Left kidney (tissue), 8 donors: ENCODE data around the gene SKIDA1. TPM values are rescaled to one million over a fixed set of nuclear protein-coding genes. Genes with fewer than 3 reads are reported as not detected.
A peak's percentile ranks its signal among the peaks of the same experiment; 100 is the strongest.
"Not testable (repeated sequence)": the region's sequence is repeated elsewhere in the genome, so short reads cannot be mapped to it uniquely, and the experiment has no call there.

Experiments used
- DNase-seq: peaks from one replicate; pipeline ENCODE4 v3.0.0-alpha.2; 2013
- long read RNA-seq, 8 donors: transcript quantifications; one replicate each; lab custom pipeline, GENCODE V29; 2026
- polyA plus RNA-seq: library from polyadenylated mRNA; unstranded; fragments of 120-200 nt; gene quantifications from one replicate; pipeline ENCODE4 v1.2.1, GENCODE V29; 2013; ENCODE audit not compliant: insufficient read length

Gene SKIDA1
- polyA plus RNA-seq, result 12.2 TPM
- long read RNA-seq, donor 1, full-length matches to known transcripts, result 1 of 7 reads
- long read RNA-seq, donor 1, partial matches to known transcripts, result 6 of 7 reads
- long read RNA-seq, donor 1, other reads (novel, unspliced or antisense), result 0 of 7 reads
- long read RNA-seq, donor 2, result 0 reads
- long read RNA-seq, donor 3, partial matches to known transcripts, result 10 of 10 reads
- long read RNA-seq, donor 3, other reads (novel, unspliced or antisense), result 0 of 10 reads
- long read RNA-seq, donor 4, result 0 reads
- long read RNA-seq, donor 5, partial matches to known transcripts, result 134 of 140 reads
- long read RNA-seq, donor 5, other reads (novel, unspliced or antisense), result 6 of 140 reads
- long read RNA-seq, donor 6, partial matches to known transcripts, result 7 of 8 reads
- long read RNA-seq, donor 6, other reads (novel, unspliced or antisense), result 0 of 8 reads
- long read RNA-seq, donor 7, full-length matches to known transcripts, result 2 of 2 reads
- long read RNA-seq, donor 7, partial matches to known transcripts, result 0 of 2 reads
- long read RNA-seq, donor 7, other reads (novel, unspliced or antisense), result 0 of 2 reads
- long read RNA-seq, donor 8, result 0 reads

DNA sequence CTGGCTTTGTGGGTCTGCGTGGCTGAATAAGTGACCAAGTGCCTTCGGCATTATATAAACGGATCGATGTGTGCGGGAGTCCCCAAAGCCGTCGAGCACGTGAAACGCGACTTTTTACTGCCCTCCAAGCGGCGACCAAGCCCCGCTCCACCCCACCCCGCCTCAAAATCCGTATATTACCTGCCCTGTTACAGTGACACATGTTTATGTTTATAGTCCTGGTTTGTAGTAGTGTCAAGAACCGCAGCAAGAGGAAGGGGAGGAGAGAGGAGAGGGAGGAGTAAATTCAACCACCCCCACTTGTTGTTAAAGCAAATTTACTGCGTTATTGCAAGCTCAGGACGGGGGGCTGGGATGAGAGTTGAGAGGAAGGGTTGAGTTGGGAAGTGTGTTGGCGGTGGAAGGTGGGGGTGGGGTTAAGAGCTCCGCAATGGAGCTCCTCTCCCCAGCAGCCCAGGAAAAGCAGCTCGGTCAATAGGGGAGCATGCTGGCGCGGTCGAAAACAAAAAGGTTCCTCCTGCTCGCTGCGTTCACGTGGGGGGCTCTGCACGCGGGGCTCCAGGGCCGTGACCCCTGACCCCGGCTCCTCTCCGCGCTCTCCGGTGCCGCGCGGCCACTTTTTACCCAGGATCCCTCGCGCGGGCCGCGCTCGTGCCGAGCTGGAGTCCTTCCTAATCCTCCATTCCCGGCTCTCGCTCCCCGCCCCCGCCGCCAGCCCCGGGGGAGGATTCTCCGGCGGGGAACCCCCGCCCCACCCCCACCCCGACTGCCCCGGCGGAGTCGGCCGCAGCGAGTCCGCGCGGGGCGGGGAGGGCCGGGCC is at the start of gene SKIDA1:
Gene SKIDA1 (minus strand): TSS at position 316 of the 821 bp plus-strand sequence. CDS start 7,860 bp downstream, outside the sequence.
- peak; percentile 95 for DNase-seq

DNA sequence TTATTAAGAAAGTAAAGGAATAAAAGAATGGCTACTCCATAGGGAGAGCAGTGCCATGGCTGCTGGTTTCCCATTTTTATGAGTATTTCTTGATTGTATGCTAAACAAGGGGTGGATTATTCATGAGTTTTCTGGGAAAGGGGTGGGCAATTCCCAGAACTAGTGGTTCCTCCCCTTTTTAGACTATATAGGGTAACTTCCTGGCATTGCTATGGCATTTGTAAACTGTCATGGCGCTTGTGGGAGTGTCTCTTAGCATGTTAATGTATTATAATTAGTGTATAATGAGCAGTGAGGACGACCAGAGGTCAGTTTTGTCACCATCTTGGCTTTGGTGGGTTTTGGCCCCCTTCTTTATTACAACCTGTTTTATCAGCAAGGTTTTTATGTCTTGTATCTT is 49.0 kb upstream of the SKIDA1 start:
- DNase-seq, result not testable (repeated sequence)

DNA sequence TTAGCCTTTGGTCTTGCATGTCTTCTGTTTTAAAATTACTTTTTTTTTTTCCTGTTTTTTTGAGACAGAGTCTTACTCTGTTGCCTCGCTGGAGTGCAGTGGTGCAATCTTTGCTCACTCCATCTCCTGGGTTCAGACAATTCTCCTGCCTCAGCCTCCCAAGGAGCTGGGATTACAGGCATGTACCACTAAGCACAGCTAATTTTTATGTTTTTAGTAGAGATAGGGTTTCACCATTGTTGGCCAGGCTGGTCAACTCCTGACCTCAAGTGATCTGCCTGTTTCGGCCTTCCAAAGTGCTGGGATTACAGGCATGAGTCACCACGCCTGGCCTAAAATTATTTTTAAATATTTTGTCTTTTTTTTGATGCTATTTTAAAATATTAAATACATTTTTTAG is 47.1 kb upstream of the SKIDA1 start:
- no peak for DNase-seq

- DNase-seq, result no peak
These were observed 45.5 kb upstream of the SKIDA1 start for GRCh38 chr10:21570761-21571521.

DNA sequence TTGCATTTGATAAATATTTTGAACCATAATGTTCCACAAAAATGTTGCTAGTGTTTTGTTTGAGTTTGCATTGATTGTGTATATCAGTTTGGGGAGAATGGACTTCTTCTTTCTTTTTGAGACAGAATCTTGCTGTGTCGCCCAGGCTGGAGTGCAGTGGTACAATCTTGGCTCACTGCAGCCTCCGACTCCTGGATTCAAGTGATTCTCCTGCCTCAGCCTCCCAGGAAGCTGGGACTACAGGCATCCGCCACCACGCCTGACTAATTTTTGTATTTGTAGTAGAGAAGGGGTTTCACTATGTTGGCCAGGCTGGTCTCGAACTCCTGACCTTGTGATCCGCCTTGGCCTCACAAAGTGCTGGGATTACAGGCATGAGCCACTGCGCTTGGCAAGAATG is 33.5 kb upstream of the SKIDA1 start:
- not testable (repeated sequence) for DNase-seq

DNA sequence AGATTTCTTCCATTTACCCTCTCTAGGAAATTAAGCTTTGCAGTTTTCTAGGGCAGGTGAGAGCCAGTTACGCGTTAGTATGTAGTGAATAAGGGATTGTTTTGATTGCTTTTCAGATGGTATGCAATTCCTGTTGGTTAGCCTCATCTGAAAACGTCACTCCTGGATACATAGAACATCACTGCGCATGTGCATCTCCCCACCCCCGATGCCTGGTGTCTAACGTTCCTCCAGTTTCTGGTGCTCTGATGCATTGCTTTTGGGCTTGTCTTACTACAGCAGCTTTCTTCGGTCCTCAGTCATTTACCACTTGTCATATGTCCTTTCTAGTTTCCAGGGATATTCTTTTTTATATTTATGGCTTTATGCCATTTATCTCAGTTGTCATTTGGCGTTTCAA is 31.0 kb upstream of the SKIDA1 start:
- DNase-seq, result no peak

DNA sequence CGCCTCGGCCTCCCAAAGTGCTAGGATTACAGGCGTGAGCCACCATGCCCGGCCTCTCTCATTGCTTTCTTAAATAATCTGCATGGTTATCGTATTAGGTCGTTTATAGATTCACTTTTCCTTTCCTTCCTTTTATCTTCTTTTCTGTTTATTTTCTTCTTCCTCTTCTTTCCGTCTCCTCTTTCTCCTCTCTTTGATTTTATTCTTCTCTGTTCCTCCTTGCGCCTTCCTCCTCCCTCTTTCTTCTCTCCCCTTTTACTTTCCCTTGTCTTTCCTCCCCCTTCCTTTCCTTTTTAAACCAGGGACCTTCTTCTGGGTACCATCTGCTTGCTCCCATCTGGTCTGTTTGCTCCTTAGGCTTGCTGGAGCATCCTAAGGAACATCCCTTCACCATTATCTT is 27.2 kb upstream of the SKIDA1 start:
- DNase-seq, result no peak

DNA sequence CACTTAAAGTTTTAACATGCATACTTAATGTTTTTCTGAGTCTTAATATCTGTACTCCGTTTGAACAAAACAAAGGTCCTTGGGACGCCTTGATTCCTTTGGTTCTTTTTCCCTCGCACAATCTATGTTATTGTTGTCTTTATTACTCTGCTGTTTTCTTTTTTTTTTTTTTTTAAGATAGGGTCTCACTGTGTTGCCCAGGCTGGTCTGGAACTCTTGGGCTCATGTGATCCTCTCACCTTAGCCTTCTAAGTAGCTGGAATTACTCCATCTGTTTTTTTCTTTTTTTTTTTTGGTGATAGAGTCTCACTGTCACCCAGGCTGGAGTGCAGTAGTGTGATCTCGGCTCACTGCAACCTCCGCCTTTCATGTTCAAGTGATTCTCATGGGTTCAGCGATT is 21.8 kb upstream of the SKIDA1 start:
- DNase-seq, result no peak

GRCh38 chr10:21540701-21541100 is 15.2 kb upstream of the SKIDA1 start:
- not testable (repeated sequence) for DNase-seq

DNA sequence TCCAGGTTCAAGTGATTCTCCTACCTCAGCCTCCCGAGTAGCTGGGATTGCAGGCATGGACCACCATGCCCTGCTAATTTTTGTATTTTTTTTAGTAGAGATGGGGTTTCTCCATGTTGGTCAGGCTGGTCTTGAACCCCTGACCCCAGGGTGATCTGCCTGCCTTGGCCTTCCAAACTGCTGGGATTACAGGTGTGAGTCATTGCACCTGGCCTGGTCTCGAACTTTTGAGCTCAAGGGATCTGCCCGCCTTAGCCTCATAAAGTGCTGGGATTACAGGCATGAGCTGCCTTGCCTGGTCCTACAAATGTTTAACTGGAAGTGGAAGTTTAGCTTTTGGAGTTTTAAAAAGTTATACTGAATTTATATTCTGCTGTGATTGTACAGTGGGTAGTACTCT is 11.4 kb upstream of the SKIDA1 start:
- DNase-seq, result no peak

- not testable (repeated sequence) for DNase-seq
These were observed 10.5 kb upstream of the SKIDA1 start for GRCh38 chr10:21535976-21536375.

- peak; percentile 29 for DNase-seq
These were observed 10.0 kb upstream of the SKIDA1 start for GRCh38 chr10:21535494-21535965.

GRCh38 chr10:21534604-21535493 is 9.4 kb upstream of the SKIDA1 start:
- peak; percentile 54 for DNase-seq

- no peak for DNase-seq
These were observed 8.8 kb upstream of the SKIDA1 start for GRCh38 chr10:21534280-21534586.

DNA sequence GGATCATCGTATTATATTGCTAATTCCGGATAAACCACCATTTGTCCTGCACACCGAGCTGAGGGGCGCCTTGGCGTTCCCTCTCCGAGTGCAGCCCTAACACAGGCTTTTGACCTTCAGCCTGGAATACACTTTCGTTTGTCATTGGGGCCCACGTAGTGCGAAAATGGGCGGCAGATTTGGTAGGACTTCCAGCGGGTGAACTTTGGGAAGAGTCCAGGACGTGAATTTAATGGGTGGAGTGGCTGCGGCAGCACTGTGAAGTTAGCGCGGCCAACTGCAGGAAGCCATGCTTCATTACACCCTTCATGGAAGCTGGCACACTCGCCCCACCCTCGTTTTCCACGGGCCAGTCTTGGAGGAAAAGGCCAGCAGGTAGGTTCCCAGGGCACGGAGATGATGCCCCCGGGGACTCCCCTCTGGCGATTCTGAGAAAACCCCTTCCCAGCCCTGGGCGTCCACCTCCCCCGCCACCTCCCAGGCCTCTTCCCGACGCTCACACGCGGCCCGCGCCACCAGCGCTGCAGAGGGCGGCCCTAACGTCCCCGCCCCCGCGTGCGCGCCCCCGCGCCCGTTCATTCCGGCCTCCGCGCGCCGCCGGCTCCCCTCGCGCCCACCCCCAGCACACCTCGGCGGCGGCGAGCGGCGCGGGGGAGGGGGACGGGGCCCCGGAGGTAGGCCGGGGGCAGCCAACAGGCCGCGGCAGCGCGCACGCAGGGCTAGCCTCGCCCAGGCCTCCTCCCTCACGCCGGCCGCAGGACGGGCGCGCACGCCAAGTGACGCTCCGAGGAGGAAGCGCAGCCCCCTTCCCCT is 8.2 kb upstream of the SKIDA1 start, which contains the start of gene MLLT10:
Gene MLLT10 (plus strand): TSS at position 766 of the 813 bp plus-strand sequence. CDS start 413 bp downstream, outside the sequence.
- peak; percentile 95 for DNase-seq

GRCh38 chr10:21532694-21533466 is 7.4 kb upstream of the SKIDA1 start:
- DNase-seq, result no peak

DNA sequence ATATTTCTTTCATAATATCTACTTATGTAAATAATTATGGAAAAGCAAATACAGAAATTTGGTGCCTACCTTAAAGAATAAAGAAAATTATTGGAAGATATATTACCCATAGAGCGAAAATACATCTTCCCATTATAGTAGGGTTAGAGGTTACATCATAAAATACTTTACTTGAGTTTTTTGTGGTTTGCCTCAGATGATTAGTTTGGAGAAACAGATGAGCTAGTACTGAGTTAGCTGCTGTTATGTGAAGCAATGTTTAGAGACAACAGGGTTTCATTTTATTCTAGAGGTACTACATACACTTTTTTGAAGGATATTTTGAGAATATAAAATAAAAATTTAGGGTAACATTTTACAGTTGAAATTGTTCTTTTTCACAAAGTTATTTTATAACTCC is 5.7 kb upstream of the SKIDA1 start:
- peak; percentile 8 for DNase-seq

DNA sequence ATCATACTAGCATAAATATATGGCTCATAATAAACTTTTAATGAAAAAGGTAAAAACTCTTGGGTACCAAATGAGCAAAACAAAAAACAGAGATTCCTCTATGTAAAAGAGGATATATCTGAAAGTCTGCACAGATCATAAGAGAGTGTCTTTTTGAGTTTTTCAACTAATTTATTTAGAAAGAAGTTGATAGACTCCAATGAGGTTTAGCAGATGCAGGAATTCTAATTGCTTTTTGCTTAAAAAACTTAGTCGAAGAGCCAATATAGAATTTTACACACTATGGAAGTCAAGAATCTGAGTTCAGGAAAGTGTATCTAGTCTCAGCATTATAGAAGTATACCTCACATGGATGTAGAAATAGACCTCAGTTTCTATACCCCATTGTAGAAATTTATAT is 5.2 kb upstream of the SKIDA1 start:
- peak; percentile 19 for DNase-seq

- no peak for DNase-seq
These were observed 4.7 kb upstream of the SKIDA1 start for GRCh38 chr10:21530168-21530567.
